Progenitor cell of endocrine pancreas (in vitro differentiated cells): ENCODE data around the gene SLC12A2. TPM values are rescaled to one million over a fixed set of nuclear protein-coding genes. Genes with fewer than 3 reads are reported as not detected.

Experiments
- DNase-seq: peaks from one replicate; pipeline ENCODE4 v3.0.0; 2021; ENCODE audit warnings: low spot score; ENCODE audit not compliant: unreplicated experiment
- H3K27ac Mint-ChIP-seq: 2 replicates; pipeline ENCODE4 v1.8.0; 2021; ENCODE audit warnings: mild to moderate bottlenecking, moderate library complexity, mixed read lengths
- H3K27me3 Mint-ChIP-seq: 2 replicates; pipeline ENCODE4 v1.8.0; 2021; ENCODE audit warnings: mixed read lengths
- H3K36me3 Mint-ChIP-seq: 2 replicates; pipeline ENCODE4 v1.8.0; 2022; ENCODE audit warnings: mixed read lengths; ENCODE audit not compliant: insufficient read depth
- H3K4me1 Mint-ChIP-seq: 2 replicates; pipeline ENCODE4 v1.8.0; 2021; ENCODE audit warnings: low read depth, mixed read lengths
- H3K4me3 Mint-ChIP-seq: 2 replicates; pipeline ENCODE4 v1.8.0; 2021; ENCODE audit warnings: low read depth, mild to moderate bottlenecking, moderate library complexity, mixed read lengths
- H3K9me3 Mint-ChIP-seq: 2 replicates; pipeline ENCODE4 v1.8.0; 2021; ENCODE audit warnings: low read depth, mixed read lengths
- total RNA-seq: library from RNA; stranded (reverse); gene quantifications from 2 replicates; pipeline ENCODE4 v1.2.1, GENCODE V29; 2021
- TF ChIP-seq, protein P1 (sequence below): fragments of 200-600 bp; sonication (generic); IDR thresholded peaks from one replicate; pipeline ENCODE4 v1.5.0; 2021; ENCODE audit warnings: antibody characterized with exemption, mild to moderate bottlenecking; ENCODE audit not compliant: unreplicated experiment

The SLC12A2 gene
- total RNA-seq, 1 donor from 2014 or later = 51.7 TPM

DNA sequence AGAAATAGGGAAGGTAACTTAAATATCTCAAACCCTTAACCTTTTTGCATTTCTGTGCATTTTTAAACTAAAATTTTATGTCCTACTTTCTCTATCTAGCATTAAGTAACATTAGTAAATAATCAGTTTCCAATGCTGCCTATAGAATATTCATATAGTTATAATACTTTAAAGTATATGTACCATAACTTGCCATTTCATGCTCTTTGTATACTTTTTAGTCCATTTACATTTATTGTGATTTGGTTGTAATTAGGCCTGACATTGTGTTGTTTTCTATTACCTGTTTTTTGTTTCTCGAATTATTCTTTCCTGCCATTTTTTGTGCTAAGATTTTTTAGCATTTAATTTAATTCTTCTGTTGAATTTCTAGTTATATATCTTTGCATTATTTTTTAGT, 13.7 kb downstream of the SLC12A2 start:
- peaks cover 25% of the 10 kb centered on the region for H3K36me3 Mint-ChIP-seq
- peaks cover 23% of the 10 kb centered on the region for H3K9me3 Mint-ChIP-seq
- H3K4me3 Mint-ChIP-seq = no peak overlapping the region
- no peak for DNase-seq
- no peaks in the 10 kb centered on the region for H3K27me3 Mint-ChIP-seq
- TF ChIP-seq, protein P1, sequence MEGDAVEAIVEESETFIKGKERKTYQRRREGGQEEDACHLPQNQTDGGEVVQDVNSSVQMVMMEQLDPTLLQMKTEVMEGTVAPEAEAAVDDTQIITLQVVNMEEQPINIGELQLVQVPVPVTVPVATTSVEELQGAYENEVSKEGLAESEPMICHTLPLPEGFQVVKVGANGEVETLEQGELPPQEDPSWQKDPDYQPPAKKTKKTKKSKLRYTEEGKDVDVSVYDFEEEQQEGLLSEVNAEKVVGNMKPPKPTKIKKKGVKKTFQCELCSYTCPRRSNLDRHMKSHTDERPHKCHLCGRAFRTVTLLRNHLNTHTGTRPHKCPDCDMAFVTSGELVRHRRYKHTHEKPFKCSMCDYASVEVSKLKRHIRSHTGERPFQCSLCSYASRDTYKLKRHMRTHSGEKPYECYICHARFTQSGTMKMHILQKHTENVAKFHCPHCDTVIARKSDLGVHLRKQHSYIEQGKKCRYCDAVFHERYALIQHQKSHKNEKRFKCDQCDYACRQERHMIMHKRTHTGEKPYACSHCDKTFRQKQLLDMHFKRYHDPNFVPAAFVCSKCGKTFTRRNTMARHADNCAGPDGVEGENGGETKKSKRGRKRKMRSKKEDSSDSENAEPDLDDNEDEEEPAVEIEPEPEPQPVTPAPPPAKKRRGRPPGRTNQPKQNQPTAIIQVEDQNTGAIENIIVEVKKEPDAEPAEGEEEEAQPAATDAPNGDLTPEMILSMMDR = no peak
- H3K4me1 Mint-ChIP-seq = no peaks in the 10 kb centered on the region
- no peak overlapping the region for H3K27ac Mint-ChIP-seq

DNA sequence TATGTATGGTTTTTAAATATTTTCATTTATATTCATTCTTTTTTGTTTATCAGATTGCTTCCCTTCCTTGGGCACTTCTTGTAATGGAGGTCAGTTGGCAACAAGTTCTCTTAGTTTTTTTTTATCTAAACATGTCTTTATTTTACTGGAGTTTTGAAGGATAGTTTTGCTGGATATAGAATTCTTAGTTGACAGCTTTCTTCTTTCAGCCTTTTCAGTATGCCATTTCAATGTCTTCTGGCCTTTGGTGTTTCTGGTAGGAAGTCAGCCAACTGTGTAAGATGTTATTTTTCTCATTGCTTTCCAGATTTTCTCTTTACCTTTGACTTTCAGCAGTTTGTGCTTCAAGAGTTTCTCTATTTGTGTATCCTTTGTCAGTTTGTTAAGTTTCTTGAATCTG, 14.2 kb downstream of the SLC12A2 start:
- no peaks in the 10 kb centered on the region for H3K4me1 Mint-ChIP-seq
- no peak overlapping the region for H3K27ac Mint-ChIP-seq
- no peak overlapping the region for H3K4me3 Mint-ChIP-seq
- peaks cover 25% of the 10 kb centered on the region for H3K36me3 Mint-ChIP-seq
- no peak for DNase-seq
- peaks cover 23% of the 10 kb centered on the region for H3K9me3 Mint-ChIP-seq
- TF ChIP-seq, protein P1 = no peak
- no peaks in the 10 kb centered on the region for H3K27me3 Mint-ChIP-seq

DNA sequence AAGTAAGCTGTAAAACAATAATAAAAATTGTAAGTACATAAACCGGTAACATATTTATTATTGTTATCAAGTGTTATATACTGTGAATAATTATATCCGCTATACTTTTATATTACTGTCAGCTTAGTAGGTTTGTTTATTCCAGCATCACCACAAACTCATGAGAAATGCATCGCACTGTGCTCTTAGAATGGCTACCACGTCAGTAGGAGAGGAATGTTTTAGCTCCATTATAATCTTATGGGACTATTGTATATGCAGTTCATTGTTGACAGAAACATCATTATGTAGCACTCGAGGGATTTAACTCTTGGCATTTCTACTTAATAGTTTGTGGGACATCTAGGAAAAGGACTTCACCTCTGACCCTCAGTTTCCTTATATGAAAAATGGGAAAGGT, 16.4 kb downstream of the SLC12A2 start:
- no peak for DNase-seq
- TF ChIP-seq, protein P1 = no peak
- Mint-ChIP-seq H3K36me3 (peaks cover 18% of the 10 kb centered on the region), H3K9me3 (peaks cover 21% of the 10 kb centered on the region), H3K4me1 (no peaks in the 10 kb centered on the region), H3K4me3 (no peak overlapping the region), H3K27ac (no peak overlapping the region), H3K27me3 (no peaks in the 10 kb centered on the region)

DNA sequence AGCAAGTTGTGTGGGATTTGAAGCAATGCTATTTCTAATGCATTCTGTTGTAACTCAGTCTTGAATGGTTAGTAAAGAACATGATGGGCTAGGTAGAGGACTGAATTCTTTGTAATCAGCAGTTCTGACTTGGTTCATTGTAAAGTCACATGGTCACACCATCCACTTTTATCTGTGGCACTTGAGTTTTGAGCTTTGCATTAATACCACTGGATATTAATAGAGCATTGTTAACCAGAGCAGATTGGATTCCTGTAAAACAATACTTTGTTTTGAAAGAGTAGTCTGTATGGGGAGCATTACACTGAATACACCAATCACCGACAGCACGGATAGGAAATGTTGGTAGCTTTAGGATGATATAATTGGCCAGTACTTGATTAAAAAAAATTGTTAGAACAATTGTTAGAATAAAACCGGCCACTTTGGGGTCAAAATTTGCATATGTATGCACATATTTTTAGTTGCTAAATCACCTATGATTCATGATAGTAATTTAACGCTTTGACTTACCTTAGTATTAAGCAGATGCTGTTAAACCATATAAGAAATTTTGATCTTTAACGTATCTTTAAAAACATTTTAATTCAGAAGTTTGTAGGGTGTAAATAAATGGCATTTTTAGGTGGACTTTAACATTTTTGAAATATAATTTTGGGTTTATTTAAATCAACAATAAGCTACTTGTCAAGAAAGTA, 17.4 kb downstream of the SLC12A2 start:
- Mint-ChIP-seq H3K4me1 (peaks cover 5% of the 10 kb centered on the region), H3K4me3 (no peak overlapping the region), H3K9me3 (peaks cover 16% of the 10 kb centered on the region), H3K36me3 (peaks cover 14% of the 10 kb centered on the region), H3K27ac (no peak overlapping the region), H3K27me3 (no peaks in the 10 kb centered on the region)
- TF ChIP-seq, protein P1 = no peak
- no peak for DNase-seq

DNA sequence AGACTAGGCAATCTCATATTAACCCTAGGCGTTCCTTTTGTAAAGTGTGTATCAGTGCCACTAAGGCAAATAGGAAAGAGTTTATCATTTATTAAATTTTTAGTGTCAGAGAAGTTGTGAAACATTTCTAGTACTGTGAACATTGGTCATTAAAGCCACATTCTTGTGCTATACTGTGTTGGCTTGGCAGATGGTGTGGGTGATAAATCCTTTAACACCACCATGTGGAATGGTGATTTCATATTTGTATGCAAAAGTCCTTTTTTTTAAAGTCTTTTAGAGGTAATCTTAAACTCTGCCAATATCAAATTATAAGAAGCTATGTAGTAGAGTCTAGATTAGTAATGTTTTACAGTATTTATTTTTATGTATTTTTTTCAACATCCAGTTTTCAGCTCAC, 18.1 kb downstream of the SLC12A2 start:
- no peak overlapping the region for H3K4me3 Mint-ChIP-seq

More for the DNA sequence above, 18.1 kb downstream of the SLC12A2 start:
- Mint-ChIP-seq H3K27me3 (no peaks in the 10 kb centered on the region), H3K9me3 (peaks cover 14% of the 10 kb centered on the region), H3K27ac (no peak overlapping the region), H3K36me3 (peaks cover 12% of the 10 kb centered on the region), H3K4me1 (peaks cover 5% of the 10 kb centered on the region)
- DNase-seq = no peak
- TF ChIP-seq, protein P1 = no peak
